Left forelimb (tissue), 1 donor: ENCODE measurements around the gene GPSM1.
"Not testable (repeated sequence)": the region's sequence is repeated elsewhere in the genome, so short reads cannot be mapped to it uniquely, and the experiment has no call there.

ENCODE experiments used
- DNase-seq: peaks from one replicate; pipeline ENCODE4 v3.0.0-alpha.2; 2018; ENCODE audit warnings: low spot score

Gene GPSM1

DNA sequence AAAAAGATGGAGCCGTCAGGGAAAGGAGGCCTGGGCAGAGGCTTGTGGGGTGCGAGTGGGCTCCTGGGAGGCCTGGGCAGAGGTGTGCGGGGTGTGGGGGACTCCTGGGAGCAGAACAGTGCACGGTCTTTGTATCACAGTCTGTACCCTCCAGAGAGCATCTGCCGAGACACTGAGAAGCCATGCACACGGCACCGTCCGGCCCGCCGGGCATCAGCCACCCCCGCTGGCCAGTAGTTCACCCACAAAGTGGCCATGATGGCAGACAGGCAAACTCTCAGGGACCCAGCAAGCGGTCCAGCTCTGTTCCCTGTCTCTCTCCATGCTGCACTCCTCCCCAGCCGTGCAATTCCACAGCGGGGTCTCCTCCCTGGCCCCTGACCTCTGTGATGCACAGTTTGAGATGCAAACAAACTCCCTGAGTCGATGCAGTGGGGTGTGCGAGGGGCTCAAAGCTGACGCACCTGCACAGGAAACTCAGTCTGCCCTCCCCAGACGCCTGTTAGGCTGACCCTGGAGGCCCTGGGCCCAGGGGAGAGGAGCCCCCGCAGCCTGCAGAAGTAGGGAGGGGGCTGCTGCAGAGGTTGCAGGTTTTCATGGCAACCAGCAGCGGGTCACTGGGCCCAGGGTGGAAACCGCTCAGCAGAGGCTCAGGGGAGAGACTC lies 9.1 kb upstream of the GPSM1 start:
- no peak for DNase-seq

DNA sequence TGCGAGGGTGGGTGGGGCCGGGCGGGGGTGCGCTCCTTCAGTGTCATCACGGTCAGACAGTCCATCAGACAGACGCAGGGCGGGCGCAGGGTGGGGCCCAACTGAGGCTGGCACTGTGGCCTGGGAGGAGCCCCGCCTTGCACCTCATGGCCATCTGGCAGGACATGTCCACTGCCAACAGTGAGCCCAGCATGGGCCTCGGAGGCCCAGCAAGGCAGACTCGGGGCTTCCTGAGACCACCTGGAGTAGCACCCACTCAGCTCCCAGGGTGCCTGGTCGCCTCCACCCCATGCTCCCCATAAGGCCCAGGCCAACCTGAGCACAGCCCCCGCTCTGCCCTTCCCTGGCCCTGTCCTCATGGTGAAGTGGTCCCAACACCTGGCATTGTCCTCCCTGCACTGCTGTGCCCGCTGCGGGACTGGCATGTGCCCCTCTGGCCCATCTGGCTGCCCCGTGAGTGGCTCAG lies 8.5 kb upstream of the GPSM1 start:
- DNase-seq: no peak

GRCh38 chr9:136319244-136319643 lies 8.1 kb upstream of the GPSM1 start:
- DNase-seq: not testable (repeated sequence)

DNA sequence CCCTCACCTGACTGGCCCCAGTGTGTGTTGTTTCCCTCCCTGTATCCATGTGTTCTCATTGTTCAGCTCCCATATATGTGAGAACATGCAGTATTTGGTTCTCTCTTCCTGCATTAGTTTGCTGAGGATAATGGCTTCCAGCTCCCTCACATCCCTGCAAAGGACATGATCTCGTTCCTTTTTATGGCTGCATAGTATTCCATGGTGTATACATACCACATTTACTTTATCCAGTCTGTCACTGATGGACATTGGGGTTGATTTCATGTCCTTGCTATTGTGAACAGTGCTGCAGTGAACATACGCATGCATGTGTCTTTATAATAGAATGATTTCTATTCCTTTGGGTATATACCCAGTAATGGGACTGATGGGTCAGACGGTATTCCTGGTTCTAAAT lies 7.4 kb upstream of the GPSM1 start:
- DNase-seq: not testable (repeated sequence)

- not testable (repeated sequence) for DNase-seq
Measured at GRCh38 chr9:136320972-136321371, 6.4 kb upstream of the GPSM1 start.

DNA sequence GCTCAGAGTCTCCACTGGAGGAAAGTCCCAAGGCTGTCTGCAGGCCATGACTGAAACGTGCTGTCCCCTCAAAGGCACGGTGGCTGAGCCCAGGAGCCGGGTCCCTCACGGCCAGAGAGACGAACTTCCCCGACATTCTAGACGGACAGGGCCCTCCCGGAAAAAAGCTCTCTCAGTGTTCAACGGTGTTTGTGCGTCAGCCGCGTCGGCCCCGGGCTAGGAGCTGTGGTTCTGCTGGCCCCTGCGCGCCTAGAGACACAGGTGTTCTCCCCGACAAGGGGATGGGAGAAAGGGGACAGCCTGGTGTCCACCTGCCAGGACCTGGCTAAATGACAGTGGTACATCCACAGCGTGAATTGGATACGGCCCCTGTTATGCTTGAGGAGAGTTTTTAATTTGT lies 5.8 kb upstream of the GPSM1 start:
- no peak for DNase-seq

GRCh38 chr9:136322756-136323330 lies 4.5 kb upstream of the GPSM1 start:
- DNase-seq: no peak

DNA sequence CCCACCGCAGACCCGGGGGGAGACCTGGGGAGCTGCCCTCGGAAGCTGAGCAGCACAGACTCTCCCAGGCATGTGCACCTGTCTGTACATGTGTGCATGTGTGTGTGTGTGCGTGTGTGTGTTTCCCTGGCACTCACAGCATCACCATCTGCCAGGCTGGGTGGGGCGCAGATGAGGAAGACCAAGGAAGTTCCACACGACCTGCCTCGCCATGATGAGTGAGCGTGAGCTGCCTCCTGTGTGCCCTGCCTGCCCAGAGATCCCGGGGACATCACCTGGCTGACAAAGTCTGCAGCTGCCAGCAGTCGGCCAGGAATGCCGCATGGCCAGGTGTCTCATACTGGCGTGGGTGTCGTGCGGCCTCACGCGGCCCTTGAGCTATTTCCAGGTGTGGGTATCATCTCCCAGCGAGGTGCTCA lies 4.0 kb upstream of the GPSM1 start:
- no peak for DNase-seq

GRCh38 chr9:136324501-136325300 lies 2.6 kb upstream of the GPSM1 start:
- DNase-seq: no peak

DNA sequence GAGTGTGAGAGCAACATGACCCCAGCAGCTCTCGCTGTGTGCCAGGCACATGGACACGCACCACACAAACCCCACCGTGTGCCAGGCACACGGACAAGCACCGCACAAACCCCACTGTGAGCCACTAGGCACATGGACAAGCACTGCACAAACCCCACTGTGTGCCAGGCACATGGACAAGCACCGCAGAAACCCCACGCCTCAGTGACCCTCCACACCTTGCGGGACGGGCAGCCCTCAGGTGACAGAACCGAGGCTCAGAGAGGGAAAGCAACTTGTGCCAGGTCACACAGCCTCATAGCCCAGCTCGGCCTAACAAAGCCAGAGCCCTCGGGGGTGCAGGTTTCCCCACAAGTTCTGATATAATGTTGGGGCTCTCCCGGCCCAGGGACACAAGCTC lies 2.0 kb upstream of the GPSM1 start:
- no peak for DNase-seq

- DNase-seq: no peak
Measured at GRCh38 chr9:136326061-136326760, 1.1 kb upstream of the GPSM1 start.

DNA sequence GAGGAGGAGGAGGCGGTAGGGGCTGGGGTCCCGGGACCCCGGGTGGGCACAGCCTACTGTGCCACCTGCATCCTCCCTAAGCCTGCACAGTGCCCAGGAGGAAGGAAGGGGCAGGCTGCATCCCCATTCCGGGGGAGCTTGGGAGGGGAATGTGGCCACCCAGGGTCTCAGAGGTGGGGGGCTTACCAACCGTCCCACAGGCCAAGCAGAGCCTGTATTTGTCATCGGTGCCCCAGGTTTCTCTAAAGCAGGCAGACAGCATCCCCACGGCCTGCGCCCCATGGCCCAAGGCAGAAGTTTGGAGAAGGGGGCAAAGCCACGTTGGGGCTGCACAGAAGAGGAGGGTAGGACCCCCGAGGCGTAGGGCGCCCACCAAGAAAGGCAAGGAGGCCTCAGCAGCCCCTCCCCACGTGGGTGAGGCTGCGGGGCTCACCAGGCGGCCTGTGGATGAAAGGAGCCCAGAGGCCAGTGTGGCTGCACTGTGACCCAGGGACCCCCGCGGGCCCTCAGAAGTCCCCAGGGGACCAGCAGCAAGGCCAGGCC lies 507 bp upstream of the GPSM1 start:
- no peak for DNase-seq

DNA sequence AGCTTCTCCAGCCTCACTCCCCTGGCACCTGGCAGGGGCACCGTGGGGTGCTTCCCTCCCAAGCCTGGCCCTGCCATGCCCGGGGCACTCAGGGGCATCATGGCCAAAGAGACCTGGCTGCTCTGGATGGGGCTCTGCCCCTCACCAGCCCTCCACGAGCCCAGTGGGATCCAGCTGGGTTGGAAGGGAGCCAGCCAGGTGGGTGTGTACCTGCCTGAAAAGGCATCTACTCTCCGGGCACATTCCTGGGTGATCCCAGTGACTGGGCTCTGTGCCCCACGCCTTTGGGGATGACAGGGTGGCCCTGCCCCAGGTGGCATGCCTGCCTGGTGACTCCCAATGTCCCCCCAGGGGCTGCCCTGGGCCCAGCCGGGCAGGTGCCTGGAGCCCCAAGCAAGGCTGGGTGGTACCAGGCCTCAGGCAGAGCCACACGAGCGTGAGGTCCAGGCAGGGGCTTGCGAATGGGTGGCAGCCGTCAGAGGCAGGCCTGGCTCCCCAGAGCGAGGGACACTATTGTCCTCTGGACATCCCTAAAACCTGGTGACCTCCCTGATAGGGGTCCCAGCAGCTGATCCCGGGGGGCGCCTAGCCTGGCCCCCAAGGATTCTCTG lies 777 bp downstream of the GPSM1 start:
- no peak for DNase-seq

DNA sequence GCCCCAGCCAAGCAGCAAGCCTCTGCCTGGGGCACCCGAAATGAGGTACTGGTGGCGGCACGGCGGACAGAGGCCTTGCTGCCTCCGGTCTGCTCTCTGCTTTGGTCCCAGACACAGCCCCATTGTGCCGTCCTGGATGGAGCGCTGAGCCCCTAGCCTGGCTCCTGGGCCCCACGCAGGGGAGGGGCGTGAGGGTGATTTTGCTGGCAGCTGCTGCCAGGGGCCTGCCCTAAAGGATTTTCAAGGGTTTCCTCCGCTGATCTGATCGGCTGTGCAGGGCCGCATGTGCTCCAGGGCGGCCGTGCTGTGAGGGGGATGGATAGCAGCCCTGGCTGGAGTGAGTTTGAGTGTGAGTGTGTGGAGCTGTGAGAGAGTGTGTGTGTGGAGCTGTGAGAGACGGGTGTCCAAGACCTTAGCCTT lies 1.3 kb downstream of the GPSM1 start:
- no peak for DNase-seq

GRCh38 chr9:136329211-136329627 lies 1.9 kb downstream of the GPSM1 start:
- DNase-seq: no peak

DNA sequence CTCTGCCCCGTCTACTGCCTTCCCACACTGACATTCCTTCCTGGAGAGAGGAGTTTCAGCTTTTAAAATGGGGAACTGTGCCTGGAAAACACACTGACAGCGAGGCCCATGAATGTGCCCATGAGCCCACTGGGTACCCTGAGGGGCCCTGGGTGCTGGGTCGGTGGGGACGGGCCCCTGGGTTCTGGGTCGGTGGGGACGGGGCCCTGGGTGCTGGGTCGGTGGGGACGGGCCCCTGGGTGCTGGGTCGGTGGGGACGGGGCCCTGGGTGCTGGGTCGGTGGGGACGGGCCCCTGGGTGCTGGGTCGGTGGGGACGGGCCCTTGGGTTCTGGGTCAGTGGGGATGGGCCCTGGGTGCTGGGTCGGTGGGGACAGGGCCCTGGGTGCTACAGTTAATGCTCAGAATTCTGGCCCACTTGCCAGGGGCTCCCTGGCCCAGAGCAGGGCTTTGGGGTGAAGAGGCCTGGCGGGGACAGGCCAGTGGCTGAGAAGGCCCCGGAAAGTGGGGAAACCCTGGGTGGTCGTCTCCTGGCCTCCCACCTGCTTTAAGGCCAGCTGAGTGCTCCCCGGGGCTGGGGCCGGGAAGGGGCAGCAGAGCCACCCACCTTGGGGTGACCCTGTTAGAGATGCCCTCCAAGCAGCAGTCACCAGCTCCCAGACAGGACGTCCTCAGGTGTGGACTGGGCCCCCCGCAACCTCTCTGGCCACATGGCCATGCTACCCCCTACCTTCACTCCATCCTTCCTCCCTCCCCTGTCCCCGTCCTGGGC lies 2.5 kb downstream of the GPSM1 start:
- no peak for DNase-seq

- DNase-seq: no peak
Measured at GRCh38 chr9:136330406-136330990, 3.2 kb downstream of the GPSM1 start.

DNA sequence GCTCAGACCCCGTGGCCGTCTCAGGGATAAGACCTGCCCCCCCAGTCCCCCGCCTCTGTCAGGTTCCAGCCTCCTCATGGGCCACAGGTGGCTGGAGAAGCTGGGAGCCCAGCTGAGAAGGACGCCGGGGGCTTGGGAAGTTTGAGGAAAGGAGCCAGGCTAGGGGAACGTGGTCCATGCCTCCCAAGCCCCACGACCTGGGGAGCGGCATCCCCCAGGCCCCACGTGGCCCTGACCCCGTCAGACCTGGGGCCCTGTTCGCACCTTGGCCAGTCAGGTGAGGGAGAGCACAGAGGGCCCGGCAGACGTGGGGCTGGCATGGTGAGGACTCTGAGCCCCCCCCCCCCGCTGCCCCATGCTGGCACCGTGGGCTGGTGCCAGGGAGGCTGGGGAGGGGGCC lies 3.7 kb downstream of the GPSM1 start:
- no peak for DNase-seq

- DNase-seq: no peak
Measured at GRCh38 chr9:136331556-136332481, 4.5 kb downstream of the GPSM1 start.
